Measurements from ENCODE around the gene PDE8B.

Gene PDE8B

DNA sequence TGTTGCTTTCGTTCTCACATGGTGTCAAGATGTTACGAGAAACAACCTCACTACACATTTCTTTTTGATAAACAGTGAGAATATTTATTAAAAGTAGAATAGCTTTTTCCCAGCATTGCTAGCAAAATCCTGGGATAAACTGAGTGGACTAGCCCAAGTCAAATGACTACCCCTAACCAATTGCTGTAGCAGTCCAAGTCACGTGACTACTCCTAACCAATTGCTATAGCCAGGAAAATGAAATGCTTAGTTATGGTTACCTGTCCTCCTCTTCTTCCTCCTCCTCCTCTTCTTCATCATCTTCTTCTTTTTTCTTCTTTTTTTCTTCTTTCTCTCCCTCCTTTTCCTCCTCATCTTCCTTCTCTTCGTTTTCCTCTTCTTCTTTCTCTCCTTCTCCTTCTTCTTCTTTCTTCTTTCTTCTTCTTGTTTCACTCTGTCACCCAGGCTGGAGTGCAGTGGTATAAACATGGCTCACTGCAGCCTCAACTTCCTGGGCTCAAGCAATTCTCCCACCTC, 85.4 kb downstream of the PDE8B start:
- DNase-seq = no peak

DNA sequence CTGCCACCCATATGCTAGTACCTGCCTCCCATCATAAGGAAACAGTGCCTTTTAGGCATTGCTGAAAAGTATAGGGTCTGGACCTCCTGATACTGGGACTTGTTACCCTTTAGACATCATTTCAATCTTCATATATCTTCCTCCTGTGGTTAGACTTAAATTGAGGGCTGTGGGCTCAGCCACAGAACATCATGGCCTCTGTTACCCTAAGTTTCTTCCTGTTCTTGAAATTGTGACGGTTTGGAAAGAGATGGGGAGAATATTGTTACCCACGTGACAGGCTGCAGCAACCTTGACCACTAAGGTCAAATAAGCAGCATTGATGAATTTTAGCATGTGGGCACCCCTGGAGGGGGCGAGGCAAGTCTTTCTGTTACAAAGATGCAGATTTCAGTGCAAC, 87.7 kb downstream of the PDE8B start:
- no peak for DNase-seq

DNA sequence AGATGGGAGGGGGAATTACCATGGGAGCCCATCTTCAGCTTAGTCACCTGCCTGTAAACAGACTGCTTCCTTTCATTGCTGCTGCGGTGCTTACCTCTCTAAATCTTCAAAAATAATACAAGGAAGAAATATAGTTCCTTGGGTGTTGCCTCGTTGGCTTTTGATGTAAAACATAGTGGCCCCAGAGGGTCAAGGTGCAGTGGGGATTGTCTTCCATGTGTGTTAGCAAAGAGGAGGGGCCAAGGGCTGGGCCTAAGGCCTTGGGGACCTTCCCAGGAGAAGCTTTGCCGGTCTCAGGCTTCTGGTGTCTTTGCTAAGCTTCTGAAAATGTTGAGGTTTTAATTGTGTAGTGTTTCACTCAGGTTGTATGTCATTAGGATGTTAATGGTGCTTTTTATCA, 90.0 kb downstream of the PDE8B start:
- DNase-seq = no peak

DNA sequence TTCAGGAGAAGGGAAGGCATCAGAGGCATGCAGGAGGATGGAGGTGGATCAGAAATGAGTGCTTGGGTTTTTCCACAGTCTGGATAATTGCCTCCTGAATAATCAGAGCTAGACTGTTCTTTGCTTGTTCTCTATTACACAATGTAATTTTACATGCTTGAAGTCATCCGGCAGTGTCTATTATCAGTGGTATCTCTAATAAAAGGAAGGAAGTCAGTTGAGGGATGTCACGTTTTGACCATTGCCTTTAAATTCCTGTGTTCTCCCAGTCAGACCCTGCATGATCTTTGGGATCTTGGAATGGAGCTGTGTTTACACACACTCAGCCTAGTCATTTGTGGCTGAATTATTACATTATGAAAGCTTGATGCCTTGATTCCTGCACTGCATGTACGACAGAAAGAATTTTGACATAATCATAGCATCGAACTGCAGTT, 91.0 kb downstream of the PDE8B start:
- DNase-seq = no peak

DNA sequence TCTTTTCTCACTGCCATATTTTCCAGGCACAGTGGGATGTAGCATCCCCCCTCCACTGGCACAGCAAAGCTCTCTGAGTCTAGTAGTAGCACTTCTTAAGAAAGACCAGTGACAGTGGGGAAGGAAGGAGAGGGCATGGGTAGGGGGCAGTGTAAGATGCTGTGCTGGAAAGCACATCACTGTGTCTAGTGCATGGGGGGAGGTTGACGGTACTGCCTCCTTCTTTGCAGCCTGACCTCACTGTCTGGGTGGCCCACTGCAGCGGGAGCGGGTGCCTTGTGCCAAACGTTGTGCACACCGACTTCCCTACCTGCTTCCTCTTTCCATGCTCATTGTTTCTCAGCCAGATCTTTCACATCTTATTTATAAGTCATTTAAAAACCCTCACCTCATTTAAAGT, 91.8 kb downstream of the PDE8B start:
- DNase-seq = no peak

DNA sequence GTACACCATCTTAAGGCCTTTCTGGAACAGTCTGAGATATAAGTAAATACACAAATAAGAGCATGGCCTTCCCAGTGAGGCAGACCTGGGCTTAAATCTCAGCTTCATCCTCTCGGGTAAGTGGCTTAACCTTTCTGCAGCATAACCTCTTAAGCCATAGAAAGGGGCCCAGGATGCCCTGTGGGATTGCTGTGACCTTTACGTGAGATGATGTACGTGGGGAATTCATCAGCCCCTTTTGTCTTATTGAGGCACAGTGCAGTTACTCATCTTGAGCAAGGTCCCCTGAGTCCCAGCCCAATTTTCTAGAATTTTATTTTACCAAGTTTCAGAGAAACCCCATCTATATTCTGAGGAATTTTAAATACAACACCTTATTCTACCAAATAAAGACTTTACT, 92.2 kb downstream of the PDE8B start:
- DNase-seq = no peak

DNA sequence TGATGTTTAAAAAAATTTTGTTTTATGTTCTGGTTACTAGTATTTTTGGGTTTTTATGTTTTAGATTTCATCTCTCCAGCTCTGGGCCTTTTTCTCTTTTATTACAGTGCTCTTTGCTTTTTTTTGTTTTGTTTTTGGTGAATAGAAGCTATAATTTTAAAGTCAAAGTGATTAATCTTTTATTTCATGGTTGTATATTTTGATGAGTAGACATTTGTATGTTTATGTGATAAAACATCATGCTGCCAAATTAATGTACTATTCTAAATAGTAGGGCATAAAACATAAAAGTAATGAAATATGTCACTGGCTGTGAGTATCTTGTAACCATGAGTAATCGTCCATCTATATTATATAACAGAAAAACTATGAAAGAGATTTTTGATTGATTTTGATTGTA, 93.9 kb downstream of the PDE8B start:
- DNase-seq = no peak

DNA sequence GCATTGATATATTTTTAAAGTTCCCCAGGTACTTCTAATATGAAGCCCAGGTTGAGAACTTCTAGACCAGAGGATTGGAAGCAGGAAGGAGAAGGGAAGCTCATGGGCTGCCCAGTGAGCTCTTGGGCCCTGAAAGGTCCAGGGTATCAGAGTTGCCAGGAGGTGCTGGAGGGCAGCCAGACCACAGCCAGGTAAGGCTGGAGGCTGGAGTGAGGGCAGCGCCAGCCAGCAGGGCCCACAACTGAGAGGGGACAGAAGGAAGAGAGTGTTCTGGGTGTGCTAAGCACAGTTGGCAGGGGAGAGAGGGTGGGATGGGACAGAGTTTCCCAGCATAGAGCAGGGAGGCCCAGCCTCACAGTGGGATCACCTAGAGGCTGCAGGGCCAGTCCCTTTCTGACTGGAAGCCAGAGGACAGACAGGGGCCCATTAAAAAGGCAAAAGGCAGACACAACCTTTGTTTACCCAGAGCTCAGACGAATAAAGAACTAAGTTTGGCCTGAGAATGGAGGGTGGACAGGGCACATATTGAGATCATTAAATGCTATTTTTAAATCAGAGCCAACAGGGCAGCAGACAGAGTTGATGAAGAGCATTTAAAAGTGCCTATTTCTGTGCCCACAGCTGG, 94.9 kb downstream of the PDE8B start:
- no peak for DNase-seq

DNA sequence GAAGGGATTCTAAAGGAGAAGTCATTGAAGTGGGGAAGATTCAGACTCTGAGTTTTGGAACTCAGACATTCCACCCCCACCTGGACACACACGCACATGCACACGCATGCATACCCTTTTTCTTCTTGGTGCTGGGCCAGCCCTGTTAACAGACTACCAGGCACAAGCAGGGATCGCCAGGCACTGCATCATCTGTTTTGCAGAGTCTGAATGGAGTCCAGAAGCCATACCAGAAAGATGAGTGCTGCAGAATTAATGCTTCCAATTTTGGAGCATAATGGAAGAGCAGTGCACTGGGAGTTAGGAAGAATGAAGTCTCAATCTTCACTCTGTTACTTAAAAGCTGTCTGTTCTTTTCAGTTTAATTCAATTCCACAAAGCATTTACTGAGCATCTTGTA, 95.5 kb downstream of the PDE8B start:
- no peak for DNase-seq

DNA sequence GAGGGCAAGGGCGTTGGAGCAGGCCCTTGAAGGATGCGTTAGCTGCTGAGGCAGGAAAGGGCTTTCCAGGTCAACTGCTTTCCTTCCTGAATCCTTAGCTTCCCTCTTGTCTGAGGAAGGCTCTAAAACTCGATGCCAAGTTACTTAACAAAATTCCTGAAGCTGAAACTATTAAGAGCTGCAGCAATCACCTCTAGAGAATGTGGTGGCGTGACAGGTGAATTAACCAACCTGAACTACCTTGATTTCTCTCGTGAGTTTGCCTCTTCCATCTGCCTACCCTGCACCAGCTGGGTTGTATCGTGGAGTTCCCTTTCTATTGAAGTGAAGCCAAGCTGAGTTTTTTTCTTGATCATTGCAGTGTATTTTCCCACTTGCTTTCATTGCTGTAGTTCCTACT, 96.1 kb downstream of the PDE8B start:
- no peak for DNase-seq

DNA sequence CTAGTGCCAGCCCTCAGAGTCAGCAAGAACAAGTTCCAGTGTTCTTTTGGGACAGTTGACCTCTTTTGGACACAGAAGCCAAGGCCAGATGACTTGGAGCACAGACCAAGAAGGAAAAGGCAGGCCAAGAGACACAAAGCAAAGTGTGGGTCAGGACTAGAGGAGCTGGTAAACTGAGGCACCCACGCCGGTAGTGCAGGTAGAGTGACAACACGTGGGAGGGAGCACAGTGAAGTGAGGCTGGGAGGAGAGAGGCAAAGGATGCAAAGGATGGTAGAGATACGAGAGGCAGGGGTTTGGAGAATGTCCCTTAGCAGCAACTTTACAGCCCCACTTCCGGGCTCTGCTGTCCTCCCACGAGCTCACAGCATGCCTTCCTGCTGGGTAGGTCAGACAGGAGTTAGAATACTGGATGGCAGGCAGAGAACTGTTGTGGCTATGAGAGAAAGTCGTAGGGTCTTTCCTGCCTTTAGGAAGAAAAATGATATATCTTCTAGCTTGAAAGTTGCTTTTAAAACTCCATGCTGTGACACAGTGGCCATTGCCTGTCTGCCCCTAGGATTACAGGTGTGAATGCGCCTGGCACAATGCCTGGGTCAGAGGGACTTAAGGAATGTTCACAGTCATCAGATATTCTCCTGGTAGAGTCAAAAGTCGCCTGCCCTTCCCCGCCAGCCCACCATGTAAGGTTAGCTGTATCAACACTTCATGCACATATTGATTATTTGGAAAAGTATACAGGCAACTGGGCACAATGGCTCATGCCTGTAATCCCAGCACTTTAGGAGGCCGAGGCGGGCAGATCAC, 97.9 kb downstream of the PDE8B start:
- no peak for DNase-seq

DNA sequence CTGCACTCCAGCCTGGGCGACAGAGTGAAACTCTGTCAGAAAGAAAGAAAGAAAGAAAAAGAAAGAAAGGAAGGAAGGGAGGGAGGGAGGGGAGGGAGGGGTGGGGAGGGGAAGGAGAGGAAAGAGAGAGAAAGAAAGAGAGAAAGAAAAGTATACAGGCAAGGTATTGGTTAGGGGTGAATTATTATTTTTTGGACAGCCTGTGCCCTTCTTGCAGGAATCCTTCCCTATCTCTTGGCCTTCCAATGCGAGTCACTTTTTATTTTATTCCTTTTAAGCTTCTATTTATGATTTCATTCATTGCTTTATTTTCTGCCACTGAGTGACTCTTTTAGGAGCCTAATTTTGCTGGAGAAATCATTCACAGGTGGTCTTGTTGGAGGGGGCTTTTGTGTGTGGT, 98.7 kb downstream of the PDE8B start:
- no peak for DNase-seq

DNA sequence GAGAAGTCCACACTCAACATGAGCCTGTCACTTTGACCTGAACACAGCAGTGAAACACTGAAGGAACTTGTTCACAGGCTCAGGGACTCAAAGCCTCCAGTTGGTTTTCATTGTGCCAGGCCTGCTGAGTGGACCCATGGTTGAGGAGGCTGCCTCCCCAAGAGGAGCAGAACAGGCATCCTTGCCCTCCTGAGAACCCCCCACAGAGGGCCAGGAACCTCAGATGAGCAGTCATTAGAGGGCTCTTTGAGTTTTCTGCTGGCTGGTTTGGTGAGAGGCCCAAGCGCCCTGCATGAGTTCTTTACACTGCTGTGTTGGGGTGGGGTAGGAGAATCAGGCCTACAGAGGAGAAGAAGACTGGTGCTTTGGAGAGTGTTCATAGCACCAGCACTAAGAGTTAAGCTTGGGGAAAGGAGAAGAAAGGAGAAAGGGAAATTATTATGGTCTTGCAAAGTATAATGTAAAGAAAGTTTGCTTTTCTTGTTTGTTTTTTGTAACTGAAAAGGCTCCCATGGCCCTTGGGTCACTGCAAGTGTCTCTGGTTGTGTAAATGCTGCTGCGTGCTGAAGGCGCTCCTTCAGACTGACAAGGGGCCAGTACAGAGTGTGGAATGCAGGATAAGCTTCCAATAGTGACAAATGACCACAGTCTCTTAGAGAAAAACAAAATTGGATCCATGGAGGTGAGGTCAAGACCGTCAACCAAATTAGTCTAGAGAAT, 100.2 kb downstream of the PDE8B start:
- DNase-seq = no peak

DNA sequence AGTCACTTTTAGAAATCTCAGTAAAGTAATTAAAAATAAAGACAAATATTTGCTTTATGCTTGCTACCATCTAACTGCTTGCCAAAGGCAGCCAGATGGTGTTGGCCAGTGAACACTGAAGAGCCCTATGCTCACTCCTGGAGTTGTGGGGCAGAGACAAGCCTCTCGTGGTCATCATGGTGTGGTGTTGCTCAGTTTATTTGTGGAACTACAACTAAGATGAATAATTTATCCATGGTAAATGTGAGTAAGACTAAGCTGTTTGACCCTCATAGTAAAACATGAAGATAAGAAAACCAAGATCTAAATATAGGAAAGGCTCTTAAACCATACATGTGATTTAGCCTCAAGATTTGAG, 100.7 kb downstream of the PDE8B start:
- DNase-seq = no peak

DNA sequence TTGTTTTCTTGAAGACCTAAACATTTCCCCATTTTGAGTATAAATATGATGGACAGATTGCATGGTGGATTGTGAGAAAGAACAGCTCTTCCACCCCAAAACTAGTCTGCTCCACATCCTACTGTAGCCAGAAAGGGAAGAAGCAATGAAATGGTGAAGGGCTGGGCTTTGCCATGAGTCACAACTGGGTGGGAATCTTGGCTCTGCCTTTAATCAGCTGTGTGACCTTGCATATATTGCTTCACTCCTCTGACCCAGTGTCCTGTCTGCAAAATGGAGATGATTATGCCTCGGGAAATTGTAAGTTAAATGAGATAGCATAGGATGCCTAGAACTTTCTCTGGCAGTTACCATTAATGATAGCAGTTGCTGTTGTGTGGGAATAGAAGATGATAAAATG, 101.9 kb downstream of the PDE8B start:
- DNase-seq = no peak

DNA sequence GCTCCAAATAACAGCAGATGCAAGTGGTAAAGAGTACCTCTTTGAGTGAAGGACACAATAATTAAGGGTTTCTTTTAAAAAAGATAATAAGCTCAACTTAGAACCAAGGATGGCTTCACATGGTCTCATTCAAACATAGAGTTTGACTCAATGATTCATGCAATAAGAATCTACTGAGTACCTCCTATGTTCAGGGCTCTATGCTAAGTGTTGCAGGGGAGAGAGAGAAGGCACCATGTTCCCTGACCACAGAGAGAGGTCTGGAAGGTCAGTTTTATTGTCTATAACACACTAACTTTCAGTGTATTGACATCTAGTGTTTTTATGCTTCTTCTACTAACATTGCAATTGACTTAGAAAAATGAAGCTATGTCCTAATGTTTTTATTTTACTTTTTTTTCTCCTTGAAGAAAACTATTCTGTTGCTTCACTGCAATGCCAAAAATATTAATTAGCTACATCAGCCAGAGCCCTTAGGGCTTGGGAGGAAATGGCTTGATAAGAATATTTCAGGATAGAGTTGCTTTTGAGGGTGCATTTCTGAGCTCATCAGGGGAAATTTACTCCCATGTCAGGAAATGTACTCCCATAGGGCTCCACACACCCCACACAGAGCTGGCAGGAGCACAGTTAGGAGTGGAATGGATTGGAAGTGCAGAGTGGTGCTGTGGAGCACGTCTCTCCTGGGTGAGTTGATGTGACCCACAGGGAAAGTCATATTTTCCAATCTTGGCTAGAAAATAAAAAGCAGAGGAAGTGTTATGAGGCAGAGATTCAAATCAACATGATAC, 106.6 kb downstream of the PDE8B start:
- DNase-seq = no peak

DNA sequence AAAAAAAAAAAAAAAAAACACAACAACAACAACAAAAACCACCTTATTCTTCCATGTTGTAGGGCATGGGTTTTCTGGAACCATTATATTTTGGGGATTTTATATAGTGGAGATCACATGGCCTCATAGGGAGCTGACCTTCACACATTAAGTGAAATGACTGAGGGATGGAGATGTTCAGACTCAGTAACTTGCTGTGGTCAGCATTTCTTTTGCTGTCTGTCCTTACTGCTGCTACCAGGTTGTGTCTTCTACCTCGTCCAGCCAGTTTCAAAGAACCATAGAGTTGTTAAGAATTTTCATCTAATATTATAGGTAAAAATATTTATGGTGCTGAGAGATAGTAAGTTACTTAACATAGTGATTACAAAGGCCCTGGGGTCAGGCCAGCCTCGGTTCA, 107.6 kb downstream of the PDE8B start:
- no peak for DNase-seq

DNA sequence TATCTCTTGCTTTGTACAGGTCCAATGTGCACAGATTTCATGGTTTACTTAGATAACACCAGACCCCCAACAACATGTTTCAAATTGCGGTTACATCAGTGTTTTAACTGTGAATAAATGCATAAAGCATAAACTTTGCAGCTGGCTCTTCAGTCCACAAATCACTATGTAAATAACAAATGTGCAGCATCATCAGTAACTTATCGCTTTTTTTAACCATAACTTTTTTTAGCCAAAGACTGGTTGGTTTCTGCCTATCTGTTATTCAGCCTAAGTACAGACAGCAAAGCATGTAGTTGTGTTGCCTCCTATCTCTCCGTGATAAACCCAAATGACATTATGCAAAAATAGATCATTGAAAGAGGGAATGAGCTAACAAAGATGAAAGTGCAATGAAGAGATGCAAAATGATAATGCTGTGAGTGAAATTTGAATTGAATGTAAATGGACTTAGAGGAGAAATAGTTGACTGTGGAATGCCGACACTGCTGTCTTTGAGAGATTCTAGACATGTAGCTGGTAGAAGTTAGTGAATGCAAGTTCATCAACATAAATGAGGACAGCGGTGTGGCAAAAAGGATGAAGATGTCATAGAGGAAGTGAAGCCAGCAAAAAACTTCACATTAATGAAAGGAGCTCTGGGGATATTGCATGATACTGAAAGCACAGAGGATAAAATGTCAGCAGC, 108.8 kb downstream of the PDE8B start:
- no peak for DNase-seq

DNA sequence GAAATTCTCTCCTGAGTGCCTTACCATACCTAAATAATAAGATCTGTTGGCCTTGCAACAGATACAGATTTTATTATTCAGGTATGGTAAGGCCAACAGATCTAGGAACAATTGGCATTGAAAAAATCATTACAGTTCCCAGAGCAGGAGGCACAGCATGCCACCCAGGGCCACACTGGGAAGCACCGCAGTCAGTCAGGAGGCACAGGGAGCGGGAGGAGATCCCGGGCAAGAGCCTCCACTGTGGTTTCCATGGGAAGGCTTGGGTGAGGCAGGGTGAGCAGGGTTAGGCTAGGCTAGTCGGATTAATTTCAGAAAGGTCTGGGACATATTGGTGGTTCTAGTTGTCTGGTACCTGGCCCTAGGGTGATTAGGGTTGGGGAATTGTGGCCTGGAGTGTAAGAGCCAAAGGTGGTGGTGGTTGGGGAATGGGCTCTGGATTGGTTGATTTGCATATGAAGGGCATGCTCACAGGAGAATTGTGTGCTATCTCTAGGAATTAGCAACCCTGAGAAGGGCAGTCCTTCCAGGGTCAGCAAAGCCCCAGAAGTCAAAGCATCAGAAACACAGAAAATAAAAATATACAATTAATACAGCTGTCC, 111.4 kb downstream of the PDE8B start:
- DNase-seq = no peak

DNA sequence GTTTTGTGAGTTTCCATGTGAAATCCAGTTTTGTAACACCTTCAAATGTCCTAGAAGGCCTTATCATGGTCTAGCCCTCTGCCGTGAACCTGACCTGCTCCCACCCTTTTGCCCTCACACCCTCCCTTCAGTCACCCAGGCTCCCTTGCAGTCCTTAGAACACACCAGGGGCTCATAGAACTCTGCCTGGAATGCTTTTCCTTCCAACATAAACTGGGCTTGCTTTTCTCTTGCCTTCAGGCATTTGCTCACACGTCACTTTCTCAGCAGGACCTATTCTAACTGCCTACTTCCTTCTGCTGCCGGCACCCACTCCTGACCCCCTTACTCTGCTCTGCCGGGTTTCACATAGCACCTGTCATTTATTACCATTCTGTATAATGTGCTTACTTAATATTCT, 111.9 kb downstream of the PDE8B start:
- DNase-seq = no peak

DNA sequence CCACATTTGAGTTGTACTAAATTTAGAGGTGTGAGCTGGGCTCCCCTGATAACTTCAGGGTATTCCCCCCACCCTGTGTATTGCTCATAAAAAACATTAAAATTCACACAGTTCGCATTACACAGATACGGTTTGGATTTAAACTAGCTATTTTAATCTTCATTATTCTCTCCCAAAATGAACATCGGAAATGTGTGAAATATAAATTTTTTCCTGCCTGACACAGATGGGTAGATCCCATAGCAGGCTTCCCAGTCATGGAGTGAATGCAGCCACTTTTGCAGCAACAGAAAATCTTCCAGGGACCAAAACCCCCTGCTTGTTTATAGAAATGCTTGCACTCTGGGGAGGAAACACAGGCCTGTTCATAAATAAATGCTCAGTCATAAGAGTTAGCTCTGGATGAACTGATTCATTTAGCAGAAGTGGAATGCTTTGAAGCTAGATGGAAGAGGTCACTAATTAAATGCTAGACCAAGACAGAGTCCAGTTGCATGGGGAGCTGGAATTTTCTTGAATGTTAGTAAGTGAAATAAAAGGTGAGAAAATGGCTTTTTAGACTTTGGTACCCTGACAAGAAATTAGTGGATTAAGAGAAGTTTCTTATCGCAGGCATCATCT, 115.6 kb downstream of the PDE8B start:
- DNase-seq = no peak

Data from activated CD4-positive, CD25-positive, alpha-beta regulatory T cell (primary cell).